COLO829 (cell line): Measurements from ENCODE around the gene ADK.

ENCODE experiments used
- DNase-seq: peaks from one replicate; pipeline ENCODE4 v3.0.0; 2012; ENCODE audit warnings: low spot score

Gene ADK

GRCh38 chr10:74677951-74678350 is 526.9 kb downstream of the ADK start:
- DNase-seq = no peak

- peak; percentile 8 for DNase-seq
Measured at GRCh38 chr10:74681917-74682627, 531.1 kb downstream of the ADK start.

DNA sequence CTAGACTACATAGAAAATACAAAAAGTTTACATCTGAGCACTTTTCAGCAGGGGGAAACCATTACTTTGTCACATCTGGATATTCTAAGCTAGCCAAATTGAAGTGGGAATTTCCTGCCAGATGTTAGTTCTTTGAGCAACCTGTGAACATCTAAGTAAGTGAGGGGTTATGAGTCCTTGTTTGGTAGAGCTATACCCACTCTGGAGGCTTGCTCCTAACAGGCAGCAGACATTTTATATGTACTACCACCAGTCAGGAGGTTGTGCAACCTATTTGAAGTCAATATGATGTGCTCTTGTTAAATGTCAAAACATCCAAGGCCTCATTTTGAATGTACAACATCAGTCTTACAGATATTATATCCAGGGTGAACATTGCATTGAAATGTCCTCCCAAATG is 532.0 kb downstream of the ADK start:
- no peak for DNase-seq

- DNase-seq = no peak
Measured at GRCh38 chr10:74683621-74684364, 532.8 kb downstream of the ADK start.

DNA sequence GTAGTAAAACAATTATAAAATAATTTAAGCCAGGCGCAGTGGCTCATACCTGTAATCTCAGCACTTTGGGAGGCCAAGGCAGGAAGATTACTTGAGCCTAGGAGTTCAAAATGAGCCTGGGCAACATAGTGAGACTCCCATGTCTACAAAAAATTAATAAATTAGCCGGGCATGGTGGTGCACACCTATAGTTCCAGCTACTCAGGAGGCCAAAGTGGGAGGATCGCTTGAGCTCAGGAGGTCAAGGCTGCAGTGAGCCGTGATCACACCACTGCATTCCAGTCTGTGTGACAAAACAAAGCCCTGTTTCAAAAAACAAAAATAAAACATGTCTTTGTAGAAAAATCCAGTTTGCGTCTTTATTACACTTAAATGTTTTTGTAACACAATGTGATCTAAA is 533.4 kb downstream of the ADK start:
- no peak for DNase-seq

DNA sequence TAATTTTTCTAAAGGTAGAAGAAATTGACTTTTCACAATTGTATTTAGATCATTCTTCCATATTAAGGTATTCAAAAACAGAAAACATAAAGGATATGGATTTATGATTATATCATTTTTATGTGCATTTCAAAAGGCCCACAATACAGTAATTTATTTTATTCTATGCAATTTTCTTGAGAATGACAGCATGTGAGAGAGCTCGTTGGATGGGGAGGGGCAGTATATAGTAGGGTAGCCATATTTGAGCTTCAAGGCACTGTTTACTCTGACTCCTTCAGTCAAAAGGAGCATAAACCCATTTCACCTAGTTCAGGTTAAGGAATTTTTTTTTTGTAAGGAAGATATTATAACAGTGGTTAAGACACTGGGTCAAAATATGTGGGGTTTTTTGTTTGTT is 534.5 kb downstream of the ADK start:
- DNase-seq = no peak

- DNase-seq = no peak
Measured at GRCh38 chr10:74690393-74690792, 539.4 kb downstream of the ADK start.

GRCh38 chr10:74691164-74691563 is 540.1 kb downstream of the ADK start:
- DNase-seq = no peak

DNA sequence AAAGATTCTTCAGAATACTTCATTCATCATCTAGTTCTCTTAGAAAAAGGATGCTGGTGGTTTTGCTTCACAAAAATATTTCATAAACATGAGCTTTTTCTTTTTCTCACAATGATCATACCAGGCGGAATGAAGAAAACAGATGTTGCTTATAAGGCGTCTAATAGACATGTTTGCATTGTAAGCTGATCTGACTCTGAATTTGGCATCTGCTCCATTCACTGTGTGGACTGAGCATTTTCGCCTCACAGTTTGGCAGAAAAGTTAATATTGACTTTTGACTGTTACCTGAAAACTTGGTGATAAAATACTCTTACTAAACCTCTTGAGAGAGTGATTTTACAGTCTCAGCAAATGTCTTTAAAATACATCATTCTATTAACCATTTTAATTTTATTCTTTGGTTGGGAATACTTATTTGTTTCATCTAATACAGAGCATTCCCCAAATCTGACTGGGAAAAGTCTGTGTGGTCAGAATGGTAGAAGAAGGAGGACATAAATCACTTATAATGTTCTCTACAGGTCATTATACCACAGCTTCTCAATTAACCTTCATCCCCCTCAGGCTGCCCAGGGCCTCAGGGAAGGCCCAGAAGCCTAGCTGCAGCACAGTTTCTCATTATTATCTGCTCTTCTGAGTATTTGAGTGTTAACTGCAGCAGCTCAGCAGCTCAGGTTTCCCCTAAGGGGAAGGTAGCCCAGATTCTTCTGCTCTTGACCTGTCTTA is 553.8 kb downstream of the ADK start:
- DNase-seq = no peak

DNA sequence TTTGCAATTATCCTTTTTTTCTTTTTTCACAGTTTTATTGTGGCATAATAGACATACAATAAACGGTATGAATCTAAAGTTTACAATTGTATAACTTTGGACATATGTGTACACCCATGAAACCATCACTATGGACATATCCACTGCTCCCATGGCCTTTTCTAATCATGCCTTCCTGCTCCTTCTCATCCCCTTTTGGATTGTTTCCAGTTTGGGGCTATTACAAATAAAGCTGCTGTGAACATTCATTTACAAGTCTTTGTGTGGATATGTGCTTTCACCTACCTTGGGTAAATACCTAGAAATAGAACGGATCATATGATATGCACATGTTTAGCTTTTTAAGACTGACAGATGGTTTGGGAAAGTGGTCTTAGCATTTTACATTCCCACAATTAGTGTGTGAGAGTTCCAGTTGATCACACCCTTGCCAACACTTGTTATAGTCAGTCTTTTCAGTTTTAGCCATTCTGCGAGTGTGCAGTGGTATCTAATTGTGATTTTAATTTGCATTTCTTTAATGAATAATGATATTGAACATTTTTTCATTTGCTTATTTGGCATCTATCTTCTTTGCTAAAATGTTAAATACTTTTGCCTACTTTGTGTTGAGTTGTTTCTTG is 554.4 kb downstream of the ADK start:
- no peak for DNase-seq

DNA sequence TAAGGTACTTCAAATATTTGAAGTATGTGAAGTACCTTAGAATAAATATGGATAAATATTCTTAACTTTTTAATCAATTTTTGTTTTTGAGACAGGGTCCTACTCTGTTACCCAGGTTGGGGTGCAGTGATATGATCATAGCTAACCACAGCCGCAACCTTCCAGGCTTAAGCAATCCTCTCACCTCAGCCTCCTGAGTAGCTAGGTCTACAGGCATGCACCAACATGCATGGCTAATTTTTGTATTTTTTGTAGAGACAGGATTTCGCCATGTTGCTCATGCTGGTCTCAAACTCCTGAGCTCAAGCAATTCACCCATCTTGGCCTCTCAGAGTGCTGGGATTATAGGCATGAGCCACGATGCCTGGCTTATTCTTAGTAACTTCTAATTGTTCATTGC is 555.9 kb downstream of the ADK start:
- no peak for DNase-seq

- no peak for DNase-seq
Measured at GRCh38 chr10:74708246-74708645, 557.2 kb downstream of the ADK start.

GRCh38 chr10:74718208-74718607 is 567.2 kb downstream of the ADK start:
- no peak for DNase-seq

DNA sequence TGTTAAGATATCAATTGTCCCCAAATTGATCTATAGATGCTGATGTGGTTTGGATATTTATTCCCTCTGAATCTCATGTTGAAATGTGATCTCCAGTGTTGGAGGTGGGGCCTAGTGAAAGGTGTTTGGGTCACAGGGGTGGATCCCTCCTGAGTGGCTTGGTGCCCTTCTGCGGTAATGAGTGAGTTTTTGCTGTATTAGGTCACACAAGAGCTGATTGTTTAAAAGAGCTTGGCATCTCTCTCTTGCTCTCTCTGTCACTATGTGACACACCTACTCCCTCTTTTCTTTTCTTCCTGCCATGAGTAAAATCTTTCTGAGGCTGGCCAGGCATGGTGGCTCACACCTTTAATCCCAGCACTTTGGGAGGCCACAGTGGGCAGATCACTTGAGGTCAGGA is 577.2 kb downstream of the ADK start:
- no peak for DNase-seq

DNA sequence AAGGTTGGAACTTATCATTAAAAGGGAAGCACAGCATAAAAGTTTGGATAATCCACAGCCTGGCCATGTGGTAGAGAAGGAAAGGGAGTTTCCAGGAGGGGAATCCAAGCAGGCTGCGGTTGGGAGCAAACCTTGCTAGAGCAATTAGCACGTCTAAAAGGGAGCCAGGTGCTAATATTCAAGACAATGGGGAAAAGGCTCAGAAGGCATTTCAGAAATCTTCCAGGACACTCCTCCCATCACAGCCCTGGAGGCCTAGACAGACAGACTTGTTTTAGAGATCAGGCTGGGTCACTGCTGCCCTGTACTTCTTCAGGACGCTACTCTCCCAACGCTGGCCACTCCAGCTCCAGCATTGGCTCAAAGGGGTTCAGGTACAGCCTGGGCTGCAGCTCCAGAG is 579.2 kb downstream of the ADK start:
- DNase-seq = no peak

DNA sequence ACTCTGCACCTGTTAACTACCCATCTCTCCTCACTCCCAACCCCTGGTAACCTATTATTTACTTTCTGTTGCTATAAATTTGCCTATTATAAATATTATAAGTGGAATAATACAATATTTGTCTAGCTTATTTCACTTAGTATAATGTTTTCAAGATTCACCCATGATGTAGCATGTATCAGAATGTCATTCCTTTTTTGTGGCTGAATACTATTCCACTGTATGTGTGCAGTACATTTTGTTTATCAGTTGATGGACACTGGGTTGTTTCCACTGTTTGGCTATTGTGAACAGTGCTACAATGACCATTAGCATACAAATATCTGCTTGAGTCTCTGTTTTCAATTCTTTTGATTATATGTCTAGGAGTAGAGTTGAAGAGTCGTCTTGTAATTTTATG is 582.6 kb downstream of the ADK start:
- no peak for DNase-seq

DNA sequence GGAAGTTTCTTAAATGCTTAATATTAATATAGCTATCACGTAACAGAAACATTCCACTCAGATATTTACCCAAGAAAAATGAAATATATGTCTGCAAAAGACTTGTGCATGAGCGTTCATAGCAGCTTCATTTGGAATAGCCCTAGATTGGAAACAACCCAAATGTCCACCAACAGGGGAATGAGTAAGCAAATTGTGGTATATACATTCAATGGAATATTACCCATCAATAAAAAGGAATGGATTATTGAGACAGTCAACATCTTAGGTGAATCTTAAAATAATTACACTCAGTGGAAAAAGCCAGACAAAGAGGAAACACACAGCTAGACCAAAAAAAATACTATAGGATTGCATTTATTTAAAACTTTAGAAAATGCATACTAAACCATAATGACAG is 585.0 kb downstream of the ADK start:
- DNase-seq = no peak

GRCh38 chr10:74738052-74738451 is 587.0 kb downstream of the ADK start:
- DNase-seq = no peak

DNA sequence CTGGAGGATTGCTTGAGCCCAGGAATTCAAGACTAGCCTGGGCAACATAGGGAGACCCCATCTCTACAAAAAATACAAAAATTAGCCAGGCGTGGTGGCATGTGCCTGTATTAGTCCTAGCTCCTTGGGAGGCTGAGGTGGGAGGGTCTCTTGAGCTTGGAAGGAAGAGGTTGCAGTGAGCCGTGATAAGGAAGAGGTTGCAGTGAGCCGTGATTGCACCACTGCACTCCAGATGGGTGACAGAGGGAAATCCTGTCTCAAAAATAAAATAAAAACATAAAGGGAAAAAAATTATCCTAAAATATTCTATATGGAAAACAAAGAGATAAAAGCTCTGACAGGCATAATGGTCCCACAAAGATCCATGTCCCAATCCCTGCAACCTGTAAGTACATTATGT is 587.5 kb downstream of the ADK start:
- no peak for DNase-seq

DNA sequence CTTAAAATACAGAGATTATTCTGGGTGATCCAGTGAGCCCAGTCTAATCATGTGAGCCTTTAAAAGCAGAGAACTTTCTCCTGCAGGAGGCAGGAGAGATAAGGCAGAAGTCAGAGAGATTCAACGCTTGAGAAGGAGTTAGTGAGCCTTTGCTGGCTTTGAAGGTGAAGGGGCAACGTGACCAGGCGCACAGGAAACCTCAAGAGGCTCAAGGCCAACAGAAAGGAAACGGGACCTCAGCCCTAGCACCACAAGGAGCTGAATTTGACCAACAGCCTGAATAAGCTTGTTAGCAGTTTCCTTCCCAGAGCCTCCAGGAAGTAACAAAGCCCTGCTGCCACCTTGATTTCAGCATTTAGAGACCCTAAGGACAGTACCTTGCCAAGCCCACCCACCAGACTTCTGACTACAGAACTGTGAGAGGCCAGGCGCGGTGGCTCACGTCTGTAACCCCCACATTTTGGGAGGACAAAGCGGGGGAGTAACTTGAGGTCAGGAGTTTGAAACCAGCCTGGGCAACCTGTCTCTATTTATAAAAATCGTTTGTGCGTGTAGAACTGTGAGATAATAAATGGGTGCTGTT is 588.1 kb downstream of the ADK start:
- no peak for DNase-seq

- DNase-seq = no peak
Measured at GRCh38 chr10:74743401-74743800, 592.4 kb downstream of the ADK start.

DNA sequence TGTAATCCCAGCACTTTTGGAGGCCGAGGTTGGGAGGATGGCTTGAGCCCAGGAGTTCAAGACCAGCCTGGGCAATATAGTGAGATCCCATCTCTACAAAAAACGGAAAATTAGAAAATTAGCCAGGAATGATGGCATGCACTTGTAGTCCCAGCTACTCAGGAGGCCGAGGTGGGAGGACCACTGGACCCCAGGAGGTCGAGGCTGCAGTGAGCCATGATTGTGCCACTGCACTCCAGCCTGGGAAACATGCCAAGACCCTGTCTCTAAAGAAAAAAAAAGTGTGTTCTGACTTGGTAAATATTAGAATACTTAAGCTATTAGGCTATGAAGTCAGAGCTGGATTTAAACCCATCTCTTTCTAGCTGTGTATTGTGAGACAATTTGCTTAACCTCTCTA is 594.4 kb downstream of the ADK start:
- DNase-seq = no peak
